Fibroblast of lung (primary cell): ENCODE results near the gene SLC34A2. TPM values are rescaled to one million over a fixed set of nuclear protein-coding genes. Genes with fewer than 3 reads are reported as not detected.

Experiments
- DNase-seq, 2 donors: peaks; one replicate each; pipeline versions ENCODE4 v3.0.0 to v3.0.0-alpha.2; 2010; ENCODE audit warnings: low read depth in 2 of 2
- H2AFZ ChIP-seq: 2 replicates; pipeline ENCODE4 v1.5.1; 2012; ENCODE audit warnings: low read length, control low read depth, inconsistent platforms
- H3K27ac ChIP-seq: 2 replicates; pipeline ENCODE4 v1.5.1; 2011; ENCODE audit warnings: low read length, control low read depth; ENCODE audit not compliant: insufficient read depth
- H3K27me3 ChIP-seq: 2 replicates; pipeline ENCODE4 v1.5.1; 2011; ENCODE audit warnings: mild to moderate bottlenecking, low read length; ENCODE audit not compliant: control insufficient read depth, insufficient read depth
- H3K36me3 ChIP-seq: 2 replicates; pipeline ENCODE4 v1.5.1; 2011; ENCODE audit warnings: low read length; ENCODE audit not compliant: control insufficient read depth, insufficient read depth
- H3K4me1 ChIP-seq: 2 replicates; pipeline ENCODE4 v1.5.1; 2011; ENCODE audit warnings: low read length; ENCODE audit not compliant: control insufficient read depth, insufficient read depth; ENCODE audit errors: extremely low read depth
- H3K4me2 ChIP-seq: 2 replicates; pipeline ENCODE4 v1.5.1; 2011; ENCODE audit warnings: low read length, control low read depth; ENCODE audit not compliant: insufficient read depth; ENCODE audit errors: extremely low read depth
- H3K4me3 ChIP-seq, 4 experiments: fragments of 200-600 bp in 1 of 4; sonication (generic) in 1 of 4; replicated peaks in 1 of 4; 2 replicates each; pipeline ENCODE4 v1.5.1; 2011 to 2016; ENCODE audit warnings: low read length in 4 of 4, low read depth in 3 of 4, mild to moderate bottlenecking in 3 of 4, control low read depth in 2 of 4, inconsistent platforms in 1 of 4, mixed read lengths in 1 of 4; ENCODE audit not compliant: insufficient read depth in 1 of 4; ENCODE audit errors: control extremely low read depth in 1 of 4
- H3K79me2 ChIP-seq: 2 replicates; pipeline ENCODE4 v1.5.1; 2012; ENCODE audit warnings: mild to moderate bottlenecking, low read length, inconsistent platforms; ENCODE audit not compliant: control insufficient read depth, insufficient read depth
- H3K9ac ChIP-seq: 2 replicates; pipeline ENCODE4 v1.5.1; 2011; ENCODE audit warnings: mild to moderate bottlenecking, low read length, control low read depth; ENCODE audit not compliant: insufficient read depth
- H3K9me3 ChIP-seq: 2 replicates; pipeline ENCODE4 v1.5.1; 2012; ENCODE audit warnings: low read depth, low read length; ENCODE audit not compliant: control insufficient read depth, insufficient read depth
- H4K20me1 ChIP-seq: 2 replicates; pipeline ENCODE4 v1.5.1; 2011; ENCODE audit warnings: low read length; ENCODE audit not compliant: control insufficient read depth, insufficient read depth; ENCODE audit errors: extremely low read depth
- CTCF ChIP-seq, 2 donors: IDR thresholded peaks in 1 of 2; conservative IDR thresholded peaks in 1 of 2; 1 replicate in 1 of 2; 2 replicates in 1 of 2; pipeline ENCODE4 v1.5.1; 2011 to 2012; ENCODE audit warnings: low read length in 2 of 2, control low read depth in 1 of 2, inconsistent platforms in 1 of 2, low read depth in 1 of 2, mild to moderate bottlenecking in 1 of 2
- EZH2 ChIP-seq: IDR thresholded peaks from 2 replicates; pipeline ENCODE4 v1.5.1; 2012; ENCODE audit warnings: low read length, control low read depth, mild to moderate bottlenecking; ENCODE audit errors: missing control alignments
- polyA plus RNA-seq, 2 donors: library from polyadenylated mRNA; depleted of rRNA in 1 of 2; stranded (reverse) in 1 of 2; unstranded in 1 of 2; fragments of >200 nt; gene quantifications; 2 replicates each; pipeline ENCODE4 v1.2.1, GENCODE V29; 2011 to 2012; ENCODE audit warnings: missing spikeins in 1 of 2
- total RNA-seq: library from RNA; depleted of rRNA; stranded (reverse); fragments of >200 nt; gene quantifications from 2 replicates; pipeline ENCODE4 v1.2.1, GENCODE V29; 2014

The SLC34A2 gene
- total and polyA plus RNA-seq, 2 donors (not counting 1 experiment from before 2014, with no cell fraction given), result not detected

- Histone ChIP-seq H3K36me3 (no peaks in the 10 kb centered on the region), H3K4me1 (no peaks in the 10 kb centered on the region), H3K9ac (no peak overlapping the region), H3K4me3 (no peak overlapping the region), H3K4me2 (no peak overlapping the region), H3K27ac (no peak overlapping the region), H4K20me1 (no peaks in the 10 kb centered on the region), H3K9me3 (no peaks in the 10 kb centered on the region), H3K79me2 (no peaks in the 10 kb centered on the region), H2AFZ (no peak overlapping the region), H3K27me3 (no peaks in the 10 kb centered on the region)
- no peak for TF ChIP-seq CTCF (conservative IDR thresholded peaks at IDR 0.05 in 1 of 2, IDR thresholded peaks at IDR 0.05 in 1 of 2; ENCODE audit: low read depth in 1 of 2, low read length in 2 of 2)
- TF ChIP-seq EZH2, result no peak
- no peak for DNase-seq
These were observed 22.3 kb downstream of the SLC34A2 start for GRCh38 chr4:25677943-25678342.

DNA sequence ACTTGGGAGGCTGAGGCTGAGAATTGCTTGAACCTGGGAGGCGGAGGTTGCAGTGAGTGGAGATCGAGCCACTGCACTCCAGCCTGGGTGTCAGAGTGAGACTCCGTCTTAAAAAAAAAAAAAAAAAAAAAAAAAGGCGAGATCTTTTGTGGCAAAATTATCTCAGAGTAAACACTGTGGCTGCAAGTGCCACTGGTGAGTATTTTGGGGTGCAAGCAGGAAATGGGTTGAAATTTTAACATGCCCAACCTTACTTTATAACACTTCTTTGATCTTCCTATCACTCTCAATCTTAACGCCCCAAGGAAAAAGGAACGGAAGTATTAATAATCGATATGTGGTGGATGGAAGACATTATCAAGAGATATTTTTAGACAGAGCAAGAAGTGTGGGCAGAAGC is 32.1 kb downstream of the SLC34A2 start:
- Histone ChIP-seq H3K4me3 (no peak overlapping the region), H4K20me1 (no peaks in the 10 kb centered on the region), H3K79me2 (no peaks in the 10 kb centered on the region), H3K27me3 (no peaks in the 10 kb centered on the region), H3K36me3 (no peaks in the 10 kb centered on the region), H3K9me3 (no peaks in the 10 kb centered on the region), H2AFZ (no peak overlapping the region), H3K9ac (no peak overlapping the region), H3K4me2 (no peak overlapping the region), H3K27ac (no peak overlapping the region), H3K4me1 (no peaks in the 10 kb centered on the region)
- TF ChIP-seq CTCF (conservative IDR thresholded peaks at IDR 0.05 in 1 of 2, IDR thresholded peaks at IDR 0.05 in 1 of 2; ENCODE audit: low read depth in 1 of 2, low read length in 2 of 2), result no peak
- no peak for TF ChIP-seq EZH2
- DNase-seq, result no peak

- no peaks in the 10 kb centered on the region for H3K9me3 ChIP-seq
- H3K79me2 ChIP-seq, result no peaks in the 10 kb centered on the region
- DNase-seq, result peak in 1 of 2 donors; percentile 6
- H3K4me1 ChIP-seq, result no peaks in the 10 kb centered on the region
- H3K27ac ChIP-seq, result no peak overlapping the region
- TF ChIP-seq CTCF (conservative IDR thresholded peaks at IDR 0.05 in 1 of 2, IDR thresholded peaks at IDR 0.05 in 1 of 2; ENCODE audit: low read depth in 1 of 2, low read length in 2 of 2) (no peak), EZH2 (no peak)
- no peak overlapping the region for H3K4me3 ChIP-seq
- H2AFZ ChIP-seq, result no peak overlapping the region
- H3K36me3 ChIP-seq, result no peaks in the 10 kb centered on the region
- H3K4me2 ChIP-seq, result no peak overlapping the region
- H3K9ac ChIP-seq, result no peak overlapping the region
- H4K20me1 ChIP-seq, result no peaks in the 10 kb centered on the region
- no peaks in the 10 kb centered on the region for H3K27me3 ChIP-seq
These were observed 38.8 kb downstream of the SLC34A2 start for GRCh38 chr4:25694466-25694865.
